MM.1S (cell line): ENCODE data around the gene MVK.

Source experiments
- EZH2 ChIP-seq: fragments of 300-600 bp; sonication (generic); optimal IDR thresholded peaks from 2 replicates; pipeline ENCODE3; 2017; ENCODE audit warnings: low read depth, mild to moderate bottlenecking, antibody characterized with exemption, low read length, mixed read lengths
- TF ChIP-seq, protein P1 (sequence below): fragments of 300-600 bp; sonication (generic); IDR thresholded peaks from 2 replicates; pipeline ENCODE4 v1.5.1; 2016; ENCODE audit warnings: antibody characterized with exemption, low read length, mixed read lengths

DNA sequence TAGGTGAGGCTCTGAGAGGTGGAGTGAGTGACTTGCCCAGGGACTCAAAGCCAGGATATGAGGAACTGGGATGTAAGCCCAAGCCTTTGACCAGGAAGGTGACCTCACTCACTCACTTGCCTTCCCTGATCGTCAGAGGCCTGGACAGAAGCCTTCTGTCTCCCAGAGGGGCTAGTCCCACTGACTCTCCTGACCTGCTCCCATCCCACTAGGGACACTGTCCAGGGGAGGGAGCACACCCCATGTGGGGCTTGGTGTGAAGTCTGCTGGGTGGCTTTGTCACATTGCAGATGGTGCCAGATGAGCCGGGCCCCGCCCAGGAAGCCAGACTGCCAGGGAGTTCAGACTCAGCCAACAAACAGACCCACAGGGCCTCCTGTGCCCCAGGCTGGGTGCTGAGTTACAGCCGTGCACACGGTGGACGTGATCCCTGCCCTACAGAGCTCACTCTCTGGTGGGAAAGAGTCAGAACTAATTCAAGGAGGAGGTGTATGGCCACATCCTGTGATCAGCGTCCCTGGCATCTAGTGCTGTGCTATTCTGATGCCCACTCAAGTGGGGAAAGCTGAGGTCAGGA lies 28.6 kb upstream of the MVK start:
- TF ChIP-seq, protein P1, sequence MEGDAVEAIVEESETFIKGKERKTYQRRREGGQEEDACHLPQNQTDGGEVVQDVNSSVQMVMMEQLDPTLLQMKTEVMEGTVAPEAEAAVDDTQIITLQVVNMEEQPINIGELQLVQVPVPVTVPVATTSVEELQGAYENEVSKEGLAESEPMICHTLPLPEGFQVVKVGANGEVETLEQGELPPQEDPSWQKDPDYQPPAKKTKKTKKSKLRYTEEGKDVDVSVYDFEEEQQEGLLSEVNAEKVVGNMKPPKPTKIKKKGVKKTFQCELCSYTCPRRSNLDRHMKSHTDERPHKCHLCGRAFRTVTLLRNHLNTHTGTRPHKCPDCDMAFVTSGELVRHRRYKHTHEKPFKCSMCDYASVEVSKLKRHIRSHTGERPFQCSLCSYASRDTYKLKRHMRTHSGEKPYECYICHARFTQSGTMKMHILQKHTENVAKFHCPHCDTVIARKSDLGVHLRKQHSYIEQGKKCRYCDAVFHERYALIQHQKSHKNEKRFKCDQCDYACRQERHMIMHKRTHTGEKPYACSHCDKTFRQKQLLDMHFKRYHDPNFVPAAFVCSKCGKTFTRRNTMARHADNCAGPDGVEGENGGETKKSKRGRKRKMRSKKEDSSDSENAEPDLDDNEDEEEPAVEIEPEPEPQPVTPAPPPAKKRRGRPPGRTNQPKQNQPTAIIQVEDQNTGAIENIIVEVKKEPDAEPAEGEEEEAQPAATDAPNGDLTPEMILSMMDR, result no peak
- no peak for TF ChIP-seq EZH2
